DMS53 treated with DMSO at 0.1 percent for 48 hours (cell line): ENCODE data around the gene SLC44A1.

Experiments
- DNase-seq: peaks from one replicate; lab custom pipeline; 2025; ENCODE audit not compliant: unreplicated experiment; lab: John Stamatoyannopoulos, UW

Gene SLC44A1

DNA sequence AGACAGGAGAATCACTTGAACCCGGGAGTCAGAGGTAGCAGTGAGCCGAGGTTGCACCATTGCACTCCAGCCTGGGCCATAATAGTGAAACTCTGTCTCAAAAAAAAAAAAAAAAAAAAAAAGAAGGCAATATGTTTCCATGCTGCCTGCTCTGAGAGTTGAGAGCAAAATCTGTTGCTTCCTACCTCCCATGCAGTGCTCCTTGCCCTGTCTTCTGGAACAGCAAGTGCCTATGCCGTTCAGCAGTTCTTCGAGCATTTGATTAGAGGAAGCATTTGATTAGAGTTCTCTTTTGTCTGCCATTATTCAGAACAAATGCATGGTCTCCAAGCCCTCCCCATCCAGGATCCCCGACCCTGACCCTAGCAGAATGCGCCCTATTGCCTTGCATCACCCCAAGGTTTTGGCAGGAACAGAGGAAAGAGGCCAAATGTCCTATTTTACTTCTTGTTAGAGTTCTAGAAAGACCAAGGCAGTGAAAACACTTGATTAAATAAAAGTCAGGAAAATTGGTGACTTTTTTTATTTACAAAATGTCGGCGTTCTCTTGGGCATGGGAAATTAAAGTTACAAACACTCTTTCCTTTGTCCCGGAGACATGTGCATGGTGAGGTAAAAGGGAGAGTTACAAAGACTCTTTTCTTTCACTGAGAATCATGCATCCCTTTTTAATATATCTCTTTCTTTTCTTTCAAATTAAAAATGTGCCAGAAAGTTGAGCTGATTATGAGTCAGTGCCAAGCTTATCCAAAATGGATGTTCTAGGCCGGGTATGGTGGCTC lies 175.6 kb downstream of the SLC44A1 start:
- no peak for DNase-seq

DNA sequence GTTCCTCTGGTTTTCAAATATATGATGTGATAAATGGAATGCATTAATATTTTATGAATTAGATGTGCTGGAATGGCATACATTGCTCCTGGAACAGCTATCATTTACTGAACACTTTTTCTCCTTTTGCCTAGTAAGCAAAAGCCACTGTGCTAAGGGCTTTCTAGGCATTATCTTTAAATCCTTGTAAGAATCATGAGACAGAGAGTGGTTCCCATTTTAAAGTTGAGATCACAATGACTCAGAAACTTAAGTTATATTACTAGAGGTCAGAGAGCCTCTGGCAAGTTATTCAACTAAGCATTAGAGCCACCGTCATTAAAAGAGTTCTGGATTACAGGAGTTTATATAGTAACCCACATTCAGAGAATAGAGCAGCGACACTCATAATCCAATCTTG lies 176.7 kb downstream of the SLC44A1 start:
- no peak for DNase-seq

DNA sequence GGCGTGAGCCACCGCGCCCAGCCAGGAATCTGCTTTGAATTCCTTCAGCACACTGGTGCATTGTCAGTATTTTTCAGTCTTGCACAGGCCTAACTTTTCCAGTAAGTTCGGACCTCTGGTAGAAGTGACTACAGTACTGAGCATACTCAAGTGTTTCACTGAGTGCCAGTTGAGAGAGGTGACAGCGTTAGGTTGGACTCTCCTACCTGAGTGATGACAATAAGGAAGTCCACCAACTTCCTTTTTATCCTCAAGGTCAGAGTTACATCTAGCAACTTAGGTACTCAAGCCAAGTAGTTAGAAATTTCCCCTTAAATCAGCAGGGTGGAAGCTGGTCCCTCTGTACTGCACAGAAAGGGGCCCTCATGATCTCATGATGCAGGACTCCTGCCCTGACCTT lies 177.4 kb downstream of the SLC44A1 start:
- DNase-seq, result no peak

DNA sequence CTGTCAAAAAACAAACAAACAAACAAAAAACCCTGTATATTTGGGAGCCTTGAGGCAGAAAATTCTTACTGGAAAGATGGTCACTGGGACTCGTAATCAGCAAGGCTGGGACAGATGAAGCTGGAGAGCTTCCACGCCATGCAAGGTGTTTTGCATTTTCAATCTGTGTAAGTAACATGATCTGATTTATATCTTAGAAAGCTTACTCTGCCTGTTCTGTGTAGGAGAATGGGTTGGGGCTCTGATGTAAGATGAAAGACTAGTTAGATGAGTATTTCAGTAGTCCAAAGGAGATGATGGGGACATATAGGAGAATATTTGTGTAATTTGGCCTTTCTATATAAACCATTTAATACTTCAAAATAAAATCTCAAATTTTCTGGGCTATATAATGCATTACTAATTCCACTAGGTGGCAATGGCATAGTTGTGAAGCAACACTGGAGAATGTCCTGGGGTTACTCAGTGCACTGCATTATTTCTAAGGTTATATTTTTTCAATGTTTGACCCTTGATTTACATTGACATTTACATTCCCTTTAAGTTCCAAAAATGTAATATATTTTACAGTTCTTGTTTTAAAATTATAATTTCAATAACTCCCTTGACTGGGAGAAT lies 181.5 kb downstream of the SLC44A1 start:
- peak; percentile 11 for DNase-seq

DNA sequence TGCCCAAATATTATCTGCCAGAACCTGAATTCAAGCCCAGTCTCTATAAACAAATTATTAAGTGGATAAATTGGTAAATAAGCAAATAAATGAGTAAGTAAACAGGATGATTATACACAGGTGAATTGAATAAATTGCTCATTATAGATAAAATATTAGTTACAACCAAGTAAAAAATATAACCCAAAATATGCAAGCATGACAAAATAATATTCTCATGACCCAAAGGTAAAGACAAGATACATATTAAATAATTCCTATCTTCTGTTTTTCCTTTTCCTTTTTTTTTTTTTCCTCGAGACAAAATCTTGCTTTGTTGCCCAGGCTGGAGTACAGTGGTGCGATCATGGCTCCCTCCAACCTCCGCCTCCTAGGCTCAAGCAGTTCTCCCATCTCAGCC lies 182.2 kb downstream of the SLC44A1 start:
- DNase-seq, result no peak

DNA sequence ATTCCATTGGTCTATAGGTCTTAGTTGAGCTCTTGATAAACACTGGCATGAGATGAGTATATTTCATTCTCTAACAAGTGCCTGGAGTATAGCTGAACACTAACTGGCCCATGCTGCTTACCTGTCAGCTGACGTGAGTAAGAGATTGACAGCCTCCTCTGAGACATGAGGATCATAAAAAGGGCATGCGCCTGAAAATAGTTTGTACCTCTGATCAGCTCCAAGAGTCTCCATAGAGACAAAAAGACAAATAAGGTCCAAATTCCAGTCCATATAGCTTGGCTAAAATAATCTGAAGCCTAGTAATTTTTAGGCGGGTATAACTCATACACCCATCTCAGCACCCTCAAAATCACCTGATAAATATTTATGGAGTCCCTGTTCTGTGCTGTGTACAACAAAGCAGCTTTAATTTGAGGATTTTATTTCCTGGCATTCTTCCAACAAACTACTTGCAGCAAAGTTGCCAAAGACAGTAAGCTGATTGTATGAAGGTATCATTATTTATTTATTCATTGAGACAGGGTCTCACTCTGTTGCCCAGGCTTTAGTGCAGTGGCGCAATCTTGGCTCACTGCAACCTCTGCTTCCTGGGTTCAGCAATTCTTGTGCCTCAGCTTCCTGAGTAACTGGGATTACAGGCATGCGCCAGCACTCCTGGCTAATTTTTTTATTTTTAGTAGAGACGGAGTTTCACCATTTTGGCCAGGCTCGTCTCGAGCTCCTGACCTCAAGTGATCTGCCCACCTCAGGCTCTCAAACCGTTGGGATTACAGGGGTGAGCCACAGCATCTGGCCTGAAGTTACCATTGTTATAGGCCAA lies 187.2 kb downstream of the SLC44A1 start:
- DNase-seq, result no peak

DNA sequence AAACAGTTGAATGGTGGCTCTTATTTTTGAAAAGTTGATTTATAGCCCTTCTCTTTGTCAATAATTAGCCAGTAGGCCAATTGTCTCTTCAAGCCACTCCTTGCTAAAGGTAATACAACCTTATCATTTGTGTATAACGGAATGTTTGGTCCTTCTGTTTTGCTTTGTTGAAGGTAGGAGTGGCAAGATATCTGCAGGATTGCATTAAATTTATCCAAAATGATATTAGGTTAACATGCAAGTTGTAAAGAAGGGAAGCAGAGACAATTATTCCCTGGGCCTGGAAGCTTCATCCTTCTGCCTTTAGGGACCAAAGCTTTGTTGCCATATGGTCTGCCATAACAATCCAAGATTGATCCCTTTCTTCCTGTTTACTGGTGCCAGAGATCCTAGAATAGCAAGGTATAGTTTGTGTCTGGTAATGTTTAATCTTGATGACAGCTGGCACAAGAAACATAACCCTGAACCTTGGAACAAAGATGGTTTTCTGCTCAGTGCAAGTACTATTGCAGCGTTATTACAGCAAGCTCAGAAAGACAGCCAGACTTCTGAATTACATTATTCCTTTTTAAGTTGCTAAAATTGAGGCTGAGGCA lies 187.9 kb downstream of the SLC44A1 start:
- peak; percentile 3 for DNase-seq

DNA sequence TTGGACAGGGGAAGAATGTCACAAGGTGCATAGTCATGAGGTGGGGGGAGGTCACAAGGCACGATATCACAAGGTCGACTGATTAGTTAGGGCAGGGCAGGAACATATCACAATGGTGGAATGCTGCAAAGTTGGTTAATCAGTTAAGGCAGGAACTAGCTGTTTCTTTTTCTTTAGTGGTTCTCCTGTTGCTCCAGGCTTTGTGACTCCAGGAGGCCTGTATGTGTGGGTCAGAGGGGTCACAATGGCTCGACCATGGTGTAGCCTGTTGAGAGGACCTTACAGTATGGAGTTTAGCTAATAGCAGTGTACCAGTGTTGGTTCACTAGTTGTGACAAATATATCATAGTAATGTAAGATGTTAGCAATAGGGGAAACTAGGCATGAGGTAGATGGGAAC lies 191.0 kb downstream of the SLC44A1 start:
- no peak for DNase-seq

DNA sequence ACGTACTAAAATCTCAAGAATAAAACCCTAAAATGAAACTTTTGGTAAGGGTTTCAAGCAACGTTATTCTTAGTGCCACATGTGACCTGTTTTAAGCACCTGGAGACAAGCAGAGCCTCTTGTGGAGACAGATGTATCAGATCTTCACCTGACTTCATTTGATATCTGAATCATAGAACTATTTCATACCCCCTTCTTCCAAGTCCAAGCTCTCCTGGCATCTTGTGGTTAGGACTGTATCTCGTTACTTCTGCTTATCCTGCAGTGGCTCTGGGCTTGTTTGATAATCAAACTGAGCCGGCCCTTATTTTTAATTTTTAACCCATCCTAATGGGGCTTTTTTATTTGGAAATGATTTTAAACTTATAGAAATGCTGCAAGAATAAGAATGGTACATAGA lies 192.3 kb downstream of the SLC44A1 start:
- no peak for DNase-seq

DNA sequence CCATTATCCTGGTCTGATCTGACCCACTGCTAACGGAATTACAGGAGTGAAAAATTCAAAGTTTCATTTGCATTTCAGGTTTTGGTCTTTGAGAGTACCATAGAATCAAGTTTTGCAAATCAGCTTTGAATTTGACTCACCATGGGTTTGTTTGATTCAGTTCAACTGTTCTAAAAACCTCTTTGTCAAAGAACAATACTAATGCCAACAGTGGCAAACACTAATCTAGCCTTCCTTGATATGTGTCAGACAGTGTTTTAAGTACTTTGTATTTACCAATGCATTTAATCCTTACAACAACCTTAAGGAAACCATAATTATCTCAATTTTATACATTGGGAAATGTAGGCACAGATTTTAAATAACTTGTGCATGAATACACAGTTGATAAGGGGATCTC lies 193.3 kb downstream of the SLC44A1 start:
- no peak for DNase-seq

DNA sequence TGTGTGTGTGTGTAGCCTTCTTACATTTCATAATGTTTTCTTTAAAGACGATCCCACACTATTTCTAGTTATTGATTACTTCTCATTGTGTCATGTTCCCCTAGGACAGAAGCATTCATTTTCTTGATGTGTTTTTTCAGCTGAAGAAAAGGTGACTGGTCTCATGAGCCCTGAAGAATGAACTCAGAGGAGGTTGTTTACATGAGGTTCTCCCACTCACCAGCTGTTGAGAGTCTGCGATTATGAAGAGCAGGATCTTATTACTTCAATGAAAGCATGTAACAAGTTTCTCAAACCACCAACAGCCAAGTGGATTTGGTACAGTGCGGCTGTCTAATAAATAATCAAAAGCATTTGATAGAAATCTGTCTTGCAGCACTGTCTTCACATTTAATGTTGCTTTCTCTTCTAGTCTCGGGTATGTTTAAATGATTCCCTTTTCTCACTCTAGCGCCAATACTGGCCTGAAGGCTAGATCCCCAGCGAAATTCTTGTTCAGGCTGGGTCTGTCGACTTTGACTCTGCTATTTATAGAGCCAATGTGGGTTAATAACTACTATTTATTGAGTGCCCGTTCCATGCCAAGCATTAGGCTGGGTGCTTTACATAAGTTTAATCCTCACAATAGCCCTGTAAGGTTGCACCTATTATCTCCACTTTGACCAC lies 193.8 kb downstream of the SLC44A1 start:
- DNase-seq, result no peak

DNA sequence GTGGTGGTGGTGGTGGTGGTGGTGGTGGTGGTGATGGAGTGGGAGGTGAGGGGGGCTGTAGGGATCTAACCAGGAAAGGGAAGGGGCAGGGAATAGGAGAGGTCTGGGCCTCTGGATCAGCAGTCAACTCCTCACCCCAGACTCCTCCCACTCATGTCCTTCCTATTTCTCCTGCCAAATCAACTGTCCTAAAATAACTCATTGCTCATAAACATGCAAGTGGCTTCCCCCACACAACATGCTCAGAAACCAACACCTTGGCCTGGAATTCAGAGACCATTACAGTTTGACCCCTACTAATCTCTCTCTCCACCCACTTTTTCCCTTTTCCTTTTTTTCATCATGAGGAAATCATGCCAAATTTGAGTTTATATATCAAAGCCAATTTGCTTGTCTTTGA lies 195.0 kb downstream of the SLC44A1 start:
- no peak for DNase-seq

DNA sequence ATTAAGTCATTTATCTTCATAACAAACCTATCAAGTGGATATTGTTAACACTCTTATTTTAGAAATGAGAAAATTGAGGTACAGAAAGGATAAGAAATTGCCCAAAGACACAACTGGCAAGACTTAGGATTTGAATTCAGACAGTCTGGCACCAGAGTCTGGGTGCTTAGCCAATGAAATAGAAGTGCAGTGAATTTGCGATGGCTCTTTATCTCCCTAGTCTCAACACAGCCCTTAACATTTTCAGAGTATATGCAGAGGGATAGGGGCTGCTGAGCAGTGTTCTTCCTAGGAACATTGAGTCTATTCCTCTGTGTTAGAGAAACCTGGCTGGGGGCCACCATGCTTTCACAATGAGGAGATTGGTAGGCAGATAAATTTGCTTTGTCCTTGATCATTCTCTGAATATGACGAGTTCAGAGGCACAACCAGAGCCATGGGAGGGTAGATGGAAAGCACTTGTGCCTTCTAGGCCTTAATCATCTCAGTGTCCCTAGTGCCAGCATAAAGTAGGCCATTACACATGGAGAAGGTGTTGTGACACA lies 197.2 kb downstream of the SLC44A1 start:
- no peak for DNase-seq

DNA sequence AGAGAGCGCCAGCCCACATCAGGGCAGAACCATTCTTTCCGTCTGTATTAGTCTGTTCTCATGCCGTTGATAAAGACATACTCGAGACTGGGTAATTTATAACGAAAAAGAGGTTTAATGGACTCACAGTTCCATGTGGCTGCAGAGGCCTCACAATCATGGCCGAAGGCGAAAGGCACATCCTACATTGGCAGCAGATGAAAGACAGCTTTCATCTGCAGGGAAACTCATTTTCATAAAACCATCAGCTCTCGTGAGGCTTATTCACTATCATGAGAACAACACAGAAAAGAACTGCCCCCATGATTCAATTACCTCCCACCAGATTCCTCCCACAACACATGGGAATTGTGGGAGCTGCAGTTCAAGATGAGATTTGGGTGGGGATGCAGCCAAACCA lies 198.7 kb downstream of the SLC44A1 start:
- no peak for DNase-seq

DNA sequence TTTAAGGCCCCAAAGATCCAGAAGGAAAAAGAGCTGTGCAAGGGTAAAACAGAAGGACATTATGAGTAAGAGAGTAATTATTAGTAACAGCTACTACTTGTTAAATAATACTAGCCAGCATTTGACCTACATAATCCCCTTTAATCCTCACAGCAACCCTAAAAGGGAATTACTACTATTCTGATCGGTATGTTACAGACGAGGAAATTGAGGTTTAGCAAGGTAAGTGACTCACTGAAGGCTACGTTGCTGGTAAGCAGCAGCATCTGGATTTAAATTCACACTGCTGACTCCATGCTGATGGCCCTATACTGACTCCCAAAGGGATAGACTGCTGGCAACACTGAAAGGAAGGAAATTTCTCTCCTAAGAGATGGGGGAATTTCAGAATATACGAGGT lies 199.7 kb downstream of the SLC44A1 start:
- DNase-seq, result no peak

DNA sequence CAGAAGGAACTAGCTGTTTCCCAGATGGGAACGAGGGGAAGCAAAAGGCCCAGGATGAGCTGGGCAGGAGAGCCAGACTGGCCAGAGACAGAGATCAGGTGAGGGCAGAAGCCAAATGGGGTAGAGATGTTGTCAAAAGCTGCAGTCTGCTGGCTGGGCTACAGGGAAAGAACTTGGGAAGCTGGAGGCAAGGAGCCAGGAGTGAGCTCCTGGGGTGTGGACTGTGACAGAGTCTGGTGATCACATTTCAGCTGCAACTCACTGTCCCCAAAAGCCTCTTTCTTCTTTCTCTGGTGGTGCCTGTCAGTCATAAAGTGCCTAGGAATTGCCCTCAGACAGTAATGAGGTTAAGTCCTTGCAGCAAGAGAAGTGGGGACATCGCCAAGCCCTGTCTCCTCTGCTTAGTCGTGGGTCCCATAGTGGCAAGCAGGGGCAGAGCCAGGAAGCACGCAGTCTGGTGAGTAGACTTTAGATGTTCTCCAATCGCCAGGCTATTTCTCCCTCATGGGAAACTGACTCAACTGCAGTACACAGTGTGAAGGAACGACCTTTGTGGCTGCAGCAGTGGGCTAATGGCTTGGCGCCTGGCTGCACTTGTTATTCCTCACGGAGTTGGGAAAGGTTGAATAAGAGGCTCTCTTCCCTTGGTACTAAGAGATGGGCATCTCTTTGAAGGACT lies 200.9 kb downstream of the SLC44A1 start:
- no peak for DNase-seq

DNA sequence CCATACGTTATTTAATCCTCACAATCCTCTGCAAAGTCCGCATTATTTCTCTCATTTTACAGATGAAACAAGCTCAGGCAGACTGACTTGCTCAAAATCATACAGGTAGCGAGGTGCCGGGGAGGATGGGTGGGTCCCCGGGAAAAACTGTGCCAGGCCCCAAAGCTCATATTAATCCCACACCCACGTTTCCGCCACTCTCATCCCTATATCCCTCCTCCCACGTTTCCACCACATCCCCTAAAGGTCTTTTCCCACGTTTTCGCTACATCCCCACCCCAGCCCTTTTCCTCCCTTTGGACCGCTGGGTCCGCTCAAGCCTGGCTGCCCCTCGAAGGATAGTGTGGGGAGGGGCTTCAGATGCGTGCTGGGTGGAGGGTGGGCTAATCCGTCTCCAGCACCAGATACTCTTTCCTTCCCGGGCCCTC lies 202.9 kb downstream of the SLC44A1 start:
- DNase-seq, result no peak

DNA sequence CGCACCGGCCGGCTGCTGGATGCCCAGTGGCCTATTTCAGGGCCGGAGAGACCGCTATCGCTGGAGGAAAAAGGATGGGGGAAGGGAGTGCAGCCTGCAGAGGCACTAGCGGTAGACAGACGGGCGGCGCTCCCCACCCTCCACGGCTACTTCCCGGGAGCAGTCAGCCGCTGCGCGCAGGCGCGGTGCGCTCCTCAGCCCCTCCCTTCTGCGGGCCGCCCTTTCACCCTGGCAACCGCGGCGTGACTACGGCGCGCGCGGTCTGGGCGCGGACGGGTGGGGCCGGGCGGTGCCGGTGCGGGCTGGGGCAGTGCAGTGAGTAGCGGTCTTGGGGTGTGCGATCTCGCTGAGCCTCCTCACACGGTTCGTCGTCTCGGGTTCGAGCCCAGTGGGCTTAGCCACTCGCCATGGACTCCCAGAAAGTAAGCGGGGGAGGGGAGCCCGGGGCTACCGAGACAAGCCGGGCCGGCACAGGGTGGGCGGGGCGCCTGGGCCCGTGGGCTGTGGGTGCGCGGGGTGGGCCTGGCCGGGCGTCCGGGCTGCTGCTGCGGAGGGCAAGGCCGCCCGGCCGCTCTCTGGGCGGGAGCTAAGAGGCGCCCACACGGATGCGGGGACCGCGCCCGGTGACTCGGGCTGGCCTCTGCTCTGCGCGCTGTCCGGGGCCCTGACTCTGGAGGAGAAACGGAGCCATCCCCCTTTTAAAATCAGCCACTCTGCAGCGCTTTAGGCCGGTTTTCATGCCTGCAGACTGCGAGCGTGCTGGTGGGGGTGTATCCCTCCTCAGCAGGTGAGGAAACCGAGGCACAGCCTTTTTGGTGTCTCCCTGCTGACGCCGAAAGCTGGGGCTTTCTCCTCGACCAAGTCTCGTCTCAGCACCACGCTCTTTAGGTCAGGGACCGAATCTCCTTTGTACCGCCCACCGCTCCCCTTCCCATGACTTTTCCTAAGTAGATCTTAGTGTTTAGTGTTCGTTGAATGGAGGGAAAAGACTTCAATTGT lies 203.7 kb downstream of the SLC44A1 start, which contains the start of gene FSD1L:
FSD1L (plus strand) TSS at position 221 of the 999 bp plus-strand sequence; CDS start at position 408, 187 bp downstream.
- peak; percentile 87 for DNase-seq

DNA sequence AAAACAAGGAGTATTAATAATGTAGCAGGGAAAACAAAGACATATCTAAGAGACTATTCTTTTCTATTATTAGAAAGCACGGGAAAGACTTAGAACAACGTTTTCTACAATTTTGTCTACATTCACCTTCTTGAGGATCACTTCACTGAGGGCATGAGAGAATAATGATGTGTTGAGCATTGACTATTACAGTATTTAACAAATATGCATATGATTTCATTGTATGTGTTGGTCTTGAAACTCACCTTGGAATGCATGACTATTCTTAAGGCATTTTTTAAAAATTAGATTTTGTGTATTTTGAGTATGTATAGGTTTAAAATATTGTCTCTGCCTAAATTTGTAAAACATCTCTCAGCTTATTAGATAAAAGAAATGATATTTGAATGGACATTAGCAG lies 204.6 kb downstream of the SLC44A1 start:
- DNase-seq, result no peak
